Measurements from ENCODE around the gene GPC1. TPM values are rescaled to one million over a fixed set of nuclear protein-coding genes. Genes with fewer than 3 reads are reported as not detected.

GPC1 gene
- total and polyA plus RNA-seq, 2 donors (not counting 1 experiment from before 2014, with no cell fraction given) = 1.2 to 3.3 TPM

- H3K79me2 ChIP-seq (ENCODE audit: control insufficient read depth, insufficient read depth, low read length) = no peaks in the 10 kb centered on the region
- H3K9me3 Mint-ChIP-seq (ENCODE audit: insufficient read depth) = no peaks in the 10 kb centered on the region
- no peak overlapping the region for H3K4me3 ChIP-seq (ENCODE audit: control extremely low read depth in 1 of 5, extremely low read depth in 1 of 5, insufficient read depth in 1 of 5, low read depth in 2 of 5, low read length in 4 of 5)
- no peaks in the 10 kb centered on the region for H4K20me1 ChIP-seq (ENCODE audit: control insufficient read depth, insufficient read depth, low read length, poor library complexity, severe bottlenecking)
- H3K9ac ChIP-seq (ENCODE audit: low read length) = no peak overlapping the region
- intact Hi-C loops (cut with micrococcal nuclease) = no loop called here
- DNase-seq (no peak), ATAC-seq (ENCODE audit: low read depth) (no peak)
- no peaks in the 10 kb centered on the region for H3K36me3 ChIP-seq (replicated peaks in 1 of 2; ENCODE audit: control extremely low read depth in 1 of 2, control insufficient read depth in 1 of 2, extremely low read depth in 1 of 2, insufficient read depth in 2 of 2, low read length in 1 of 2)
- ChIA-PET POLR2A (no interaction called here), CTCF (no interaction called here)
- H3K4me1 Mint-ChIP-seq = no peaks in the 10 kb centered on the region
- no peak overlapping the region for H3K4me3 Mint-ChIP-seq
- H3K4me1 ChIP-seq (ENCODE audit: control insufficient read depth in 2 of 2, insufficient read depth in 2 of 2, low read length in 2 of 2) = no peaks in the 10 kb centered on the region
- no peak overlapping the region for H2AFZ ChIP-seq (ENCODE audit: insufficient read depth, low read depth, low read length, poor library complexity, severe bottlenecking)
- H3K9me3 ChIP-seq (ENCODE audit: control extremely low read depth in 1 of 3, control insufficient read depth in 2 of 3, insufficient read depth in 1 of 3, low read length in 2 of 3) = peaks cover 0 to 38% (median 21%) of the 10 kb centered on the region in 3 donors
- TF ChIP-seq CTCF (IDR thresholded peaks at IDR 0.05) (no peak), EZH2 (IDR thresholded peaks at IDR 0.05; ENCODE audit: borderline replicate concordance, insufficient read depth, low read depth, low read length, poor library complexity, severe bottlenecking) (no peak)
- 83% methylated on average over 3 of the region's 4 CpGs for WGBS (ENCODE audit: insufficient coverage)
- no peak overlapping the region for H3K4me2 ChIP-seq (replicated peaks; ENCODE audit: low read depth, low read length, poor library complexity, severe bottlenecking)
- peaks cover 0 to 7% (median 0%) of the 10 kb centered on the region in 4 experiments for H3K27me3 ChIP-seq (replicated peaks in 1 of 4; ENCODE audit: control extremely low read depth in 1 of 4, control insufficient read depth in 3 of 4, insufficient read depth in 4 of 4, low read length in 3 of 4)
- H3K27me3 Mint-ChIP-seq = no peaks in the 10 kb centered on the region
- H3K27ac ChIP-seq (ENCODE audit: low read length in 2 of 2) = no peak overlapping the region
- no peak overlapping the region for H3K27ac Mint-ChIP-seq
Measured at GRCh38 chr2:240416821-240417220, 18.6 kb upstream of the GPC1 start.

DNA sequence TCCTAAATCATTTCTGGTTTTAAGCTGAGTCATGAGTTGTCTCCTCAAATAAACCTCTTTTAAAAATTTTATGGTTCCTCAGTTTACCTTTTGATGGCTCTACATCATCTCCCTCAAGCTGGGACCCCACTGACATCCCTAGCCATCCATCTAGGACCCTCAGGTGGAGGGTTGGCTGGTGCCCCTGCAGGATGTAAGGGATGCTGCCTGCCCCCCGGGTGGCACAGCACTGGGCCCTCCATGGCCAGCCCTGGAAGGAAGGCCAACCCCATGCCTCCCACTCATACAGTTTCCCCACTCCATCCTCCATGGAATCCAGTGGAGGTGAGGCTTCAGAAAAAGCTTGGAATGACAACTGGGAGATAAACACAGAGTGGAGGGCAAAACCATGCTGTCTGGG is 17.2 kb upstream of the GPC1 start:
- no peaks in the 10 kb centered on the region for H4K20me1 ChIP-seq (ENCODE audit: control insufficient read depth, insufficient read depth, low read length, poor library complexity, severe bottlenecking)
- no peaks in the 10 kb centered on the region for H3K36me3 ChIP-seq (replicated peaks in 1 of 2; ENCODE audit: control extremely low read depth in 1 of 2, control insufficient read depth in 1 of 2, extremely low read depth in 1 of 2, insufficient read depth in 2 of 2, low read length in 1 of 2)
- Mint-ChIP-seq H3K9me3 (ENCODE audit: insufficient read depth) (no peaks in the 10 kb centered on the region), H3K27me3 (no peaks in the 10 kb centered on the region), H3K4me3 (no peak overlapping the region), H3K27ac (no peak overlapping the region), H3K4me1 (no peaks in the 10 kb centered on the region)
- peaks cover 0 to 7% (median 0%) of the 10 kb centered on the region in 4 experiments for H3K27me3 ChIP-seq (replicated peaks in 1 of 4; ENCODE audit: control extremely low read depth in 1 of 4, control insufficient read depth in 3 of 4, insufficient read depth in 4 of 4, low read length in 3 of 4)
- no peak for TF ChIP-seq EZH2 (IDR thresholded peaks at IDR 0.05; ENCODE audit: borderline replicate concordance, insufficient read depth, low read depth, low read length, poor library complexity, severe bottlenecking)
- TF ChIP-seq CTCF (IDR thresholded peaks at IDR 0.05) = no peak
- no peak overlapping the region for H3K27ac ChIP-seq (ENCODE audit: low read length in 2 of 2)
- no peak overlapping the region for H3K4me2 ChIP-seq (replicated peaks; ENCODE audit: low read depth, low read length, poor library complexity, severe bottlenecking)
- no peaks in the 10 kb centered on the region for H3K4me1 ChIP-seq (ENCODE audit: control insufficient read depth in 2 of 2, insufficient read depth in 2 of 2, low read length in 2 of 2)
- WGBS (ENCODE audit: insufficient coverage) = no CpG with 5 or more reads among the region's 1 CpG
- CTCF ChIA-PET = no interaction called here
- no peak overlapping the region for H2AFZ ChIP-seq (ENCODE audit: insufficient read depth, low read depth, low read length, poor library complexity, severe bottlenecking)
- H3K79me2 ChIP-seq (ENCODE audit: control insufficient read depth, insufficient read depth, low read length) = no peaks in the 10 kb centered on the region
- no peak for DNase-seq
- H3K4me3 ChIP-seq (ENCODE audit: control extremely low read depth in 1 of 5, extremely low read depth in 1 of 5, insufficient read depth in 1 of 5, low read depth in 2 of 5, low read length in 4 of 5) = no peak overlapping the region
- ATAC-seq (ENCODE audit: low read depth) = no peak
- no peak overlapping the region for H3K9ac ChIP-seq (ENCODE audit: low read length)
- POLR2A ChIA-PET = no interaction called here
- peaks cover 0 to 38% (median 22%) of the 10 kb centered on the region in 3 donors for H3K9me3 ChIP-seq (ENCODE audit: control extremely low read depth in 1 of 3, control insufficient read depth in 2 of 3, insufficient read depth in 1 of 3, low read length in 2 of 3)
- intact Hi-C loops (cut with micrococcal nuclease) = no loop called here
